Fibroblast of villous mesenchyme (primary cell): ENCODE results near the gene TM4SF18. TPM values are rescaled to one million over a fixed set of nuclear protein-coding genes. Genes with fewer than 3 reads are reported as not detected.

Experiments used
- DNase-seq: peaks from one replicate; pipeline ENCODE4 v3.0.0-alpha.2; 2010; ENCODE audit warnings: low read depth
- H3K4me3 ChIP-seq: 2 replicates; pipeline ENCODE4 v1.5.1; 2011; ENCODE audit warnings: low read depth, mild to moderate bottlenecking, low read length
- CTCF ChIP-seq: IDR thresholded peaks from 2 replicates; pipeline ENCODE4 v1.5.1; 2012; ENCODE audit warnings: low read depth, mild to moderate bottlenecking, low read length; ENCODE audit not compliant: insufficient read depth
- total RNA-seq: library from RNA; depleted of rRNA; stranded (reverse); fragments of >200 nt; gene quantifications from 2 replicates; pipeline ENCODE4 v1.2.3, GENCODE V29; 2012

The TM4SF18 gene
- total RNA-seq, 1 donor = not detected

- TF ChIP-seq CTCF = no peak
- DNase-seq = no peak
- H3K4me3 ChIP-seq = no peak overlapping the region
Measured at GRCh38 chr3:149356630-149357029, 23.2 kb upstream of the TM4SF18 start.

- no peak for DNase-seq
- TF ChIP-seq CTCF = no peak
- H3K4me3 ChIP-seq = no peak overlapping the region
Measured at GRCh38 chr3:149356044-149356592, 22.7 kb upstream of the TM4SF18 start.

- no peak for TF ChIP-seq CTCF
- DNase-seq = peak; percentile 51
- H3K4me3 ChIP-seq = no peak overlapping the region
Measured at GRCh38 chr3:149353581-149354184, 20.2 kb upstream of the TM4SF18 start.

- TF ChIP-seq CTCF = peak; percentile 85
- DNase-seq = peak; percentile 62
- no peak overlapping the region for H3K4me3 ChIP-seq
Measured at GRCh38 chr3:149352556-149352955, 19.1 kb upstream of the TM4SF18 start.

- DNase-seq = no peak
- H3K4me3 ChIP-seq = no peak overlapping the region
- no peak for TF ChIP-seq CTCF
Measured at GRCh38 chr3:149343951-149344350, 10.5 kb upstream of the TM4SF18 start.

GRCh38 chr3:149342413-149343380, 9.3 kb upstream of the TM4SF18 start:
- peak; percentile 71 for DNase-seq
- H3K4me3 ChIP-seq = no peak overlapping the region
- no peak for TF ChIP-seq CTCF
